Measurements from ENCODE around the gene CORO6. TPM values are rescaled to one million over a fixed set of nuclear protein-coding genes. Genes with fewer than 3 reads are reported as not detected.
A peak's percentile ranks its signal among the peaks of the same experiment; 100 is the strongest.

Gene CORO6
- total RNA-seq, 2 experiments from 2014 or later = 2.8 to 3.3 TPM

- H3K27ac ChIP-seq (ENCODE audit: low read depth in 1 of 2, low read length in 2 of 2) = no peak overlapping the region
- ATAC-seq (ENCODE audit: poor library complexity) (no peak), DNase-seq (no peak)
- peaks cover 70% of the 10 kb centered on the region for H3K36me3 ChIP-seq (ENCODE audit: insufficient read depth, low read length)
- H3K27me3 Mint-ChIP-seq = no peaks in the 10 kb centered on the region
- no peaks in the 10 kb centered on the region for H3K9me3 Mint-ChIP-seq
- no peaks in the 10 kb centered on the region for H3K27me3 ChIP-seq (ENCODE audit: control insufficient read depth in 1 of 2, insufficient read depth in 2 of 2, low read length in 2 of 2)
- no peak for TF ChIP-seq CTCF (IDR thresholded peaks at IDR 0.05)
- no peak overlapping the region for H3K4me3 Mint-ChIP-seq
- intact Hi-C loops (cut with DNase I, micrococcal nuclease) = no loop called here
- CTCF ChIA-PET = no interaction called here
- H3K4me1 ChIP-seq (ENCODE audit: insufficient read depth, low read length) = no peaks in the 10 kb centered on the region
- POLR2A ChIA-PET = no interaction called here
- H3K4me1 Mint-ChIP-seq (ENCODE audit: low read depth) = peaks cover 3% of the 10 kb centered on the region
- peaks cover 66% of the 10 kb centered on the region for H3K36me3 Mint-ChIP-seq (ENCODE audit: low read depth)
- H3K9me3 ChIP-seq (ENCODE audit: control insufficient read depth in 1 of 2, insufficient read depth in 1 of 2, low read length in 2 of 2) = no peaks in the 10 kb centered on the region
- H3K27ac Mint-ChIP-seq = peak overlapping the region; percentile 18
- H3K4me3 ChIP-seq (ENCODE audit: low read length) = no peak overlapping the region
These were observed 22.9 kb upstream of the CORO6 start for GRCh38 chr17:29645515-29646051.

DNA sequence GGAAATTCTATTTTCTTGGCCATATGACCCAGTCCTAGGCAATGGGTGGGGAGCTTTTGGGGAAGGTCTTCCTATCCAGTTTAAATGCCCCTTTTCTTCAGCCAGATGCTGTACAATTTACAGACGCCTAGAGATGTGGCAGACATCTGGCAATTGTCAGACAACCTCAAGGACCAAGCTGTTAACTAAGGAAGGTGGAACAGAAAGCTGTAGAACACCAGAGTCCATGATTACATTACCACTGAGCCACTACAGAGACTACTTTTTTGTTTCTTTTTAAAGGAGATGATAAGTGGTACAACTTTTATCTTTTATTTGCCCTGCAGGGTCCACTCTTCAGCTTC lies 21.1 kb upstream of the CORO6 start:
- Mint-ChIP-seq H3K9me3 (no peaks in the 10 kb centered on the region), H3K27ac (no peak overlapping the region), H3K4me1 (ENCODE audit: low read depth) (peaks cover 12% of the 10 kb centered on the region), H3K4me3 (no peak overlapping the region), H3K27me3 (no peaks in the 10 kb centered on the region), H3K36me3 (ENCODE audit: low read depth) (peaks cover 61% of the 10 kb centered on the region)
- H3K27ac ChIP-seq (ENCODE audit: low read depth in 1 of 2, low read length in 2 of 2) = no peak overlapping the region
- H3K4me3 ChIP-seq (ENCODE audit: low read length) = no peak overlapping the region
- TF ChIP-seq CTCF (IDR thresholded peaks at IDR 0.05) = no peak
- POLR2A ChIA-PET = interaction anchor here (1.4 kb wide), 1 partner anchor 135 kb away, joined by 3 read pairs; no protein-coding TSS in a partner anchor
- no peak for ATAC-seq (ENCODE audit: poor library complexity)
- H3K4me1 ChIP-seq (ENCODE audit: insufficient read depth, low read length) = no peaks in the 10 kb centered on the region
- peaks cover 54% of the 10 kb centered on the region for H3K36me3 ChIP-seq (ENCODE audit: insufficient read depth, low read length)
- no peak for DNase-seq
- H3K9me3 ChIP-seq (ENCODE audit: control insufficient read depth in 1 of 2, insufficient read depth in 1 of 2, low read length in 2 of 2) = no peaks in the 10 kb centered on the region
- intact Hi-C loops (cut with DNase I, micrococcal nuclease) = loop anchor here in 1 of 2 experiments (5.0 kb wide), 1 partner anchor 289 kb away; the partner anchor contains the start of gene SSH2
- H3K27me3 ChIP-seq (ENCODE audit: control insufficient read depth in 1 of 2, insufficient read depth in 2 of 2, low read length in 2 of 2) = no peaks in the 10 kb centered on the region
- CTCF ChIA-PET = interaction anchor here (3.5 to 4.3 kb wide), 2 partner anchors 27 to 136 kb away, joined by 13 to 15 read pairs; no protein-coding TSS in a partner anchor

DNA sequence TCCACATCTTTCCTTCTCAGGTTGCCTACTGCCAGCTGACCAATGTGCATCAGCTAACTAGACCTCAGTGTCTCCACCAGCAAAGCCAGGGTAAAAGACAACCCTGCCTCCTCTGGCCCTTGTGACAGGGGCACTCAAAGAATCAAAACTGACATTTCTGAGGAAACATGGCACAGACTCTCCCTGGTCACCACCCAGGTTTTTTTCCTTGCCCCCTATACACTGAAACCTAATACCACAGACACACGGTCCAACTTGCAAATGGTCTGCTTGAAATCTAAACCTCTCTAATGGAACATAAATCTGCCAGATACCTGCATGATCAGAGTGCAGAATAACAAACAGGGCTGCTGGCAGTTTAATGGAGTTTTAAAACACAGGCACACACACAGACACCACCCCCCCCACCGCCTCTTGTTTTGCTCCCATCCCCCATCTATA lies 19.5 kb upstream of the CORO6 start:
- H3K27ac ChIP-seq (ENCODE audit: low read depth in 1 of 2, low read length in 2 of 2) = peak overlapping the region in 1 of 2 donors; percentile 32
- POLR2A ChIA-PET = interaction anchor here (1.0 kb wide), 1 partner anchor 15 kb away, joined by 3 read pairs; no protein-coding TSS in a partner anchor
- peaks cover 49% of the 10 kb centered on the region for H3K36me3 Mint-ChIP-seq (ENCODE audit: low read depth)

More for the DNA sequence above, 19.5 kb upstream of the CORO6 start:
- Mint-ChIP-seq H3K4me3 (no peak overlapping the region), H3K4me1 (ENCODE audit: low read depth) (peaks cover 12% of the 10 kb centered on the region), H3K27me3 (no peaks in the 10 kb centered on the region), H3K9me3 (no peaks in the 10 kb centered on the region), H3K27ac (peak overlapping the region; percentile 77)
- Histone ChIP-seq H3K4me3 (ENCODE audit: low read length) (no peak overlapping the region), H3K4me1 (ENCODE audit: insufficient read depth, low read length) (no peaks in the 10 kb centered on the region), H3K27me3 (ENCODE audit: control insufficient read depth in 1 of 2, insufficient read depth in 2 of 2, low read length in 2 of 2) (no peaks in the 10 kb centered on the region), H3K9me3 (ENCODE audit: control insufficient read depth in 1 of 2, insufficient read depth in 1 of 2, low read length in 2 of 2) (no peaks in the 10 kb centered on the region), H3K36me3 (ENCODE audit: insufficient read depth, low read length) (peaks cover 39% of the 10 kb centered on the region)
- TF ChIP-seq CTCF (IDR thresholded peaks at IDR 0.05) = no peak
- DNase-seq (no peak), ATAC-seq (ENCODE audit: poor library complexity) (no peak)
- CTCF ChIA-PET = interaction anchor here (1.3 to 4.3 kb wide), 4 partner anchors 25 to 137 kb away, joined by 3 to 15 read pairs (median 8); no protein-coding TSS in a partner anchor
- intact Hi-C loops (cut with DNase I, micrococcal nuclease) = loop anchor here in 1 of 2 experiments (5.0 kb wide), 1 partner anchor 290 kb away; the partner anchor contains the start of gene SSH2
